Hepatocyte (in vitro differentiated cells): Measurements from ENCODE around the gene PRSS36. TPM values are rescaled to one million over a fixed set of nuclear protein-coding genes. Genes with fewer than 3 reads are reported as not detected.

ENCODE experiments used
- DNase-seq: peaks from one replicate; pipeline ENCODE4 v3.0.0-alpha.2; 2016; ENCODE audit warnings: low spot score
- H2AFZ ChIP-seq: fragments of 200-600 bp; sonication (generic); 2 replicates; pipeline ENCODE4 v1.6.0; 2016; ENCODE audit warnings: antibody characterized with exemption, mild to moderate bottlenecking
- H3K27ac ChIP-seq: fragments of 200-600 bp; sonication (generic); 2 replicates; pipeline ENCODE4 v1.5.1; 2016; ENCODE audit warnings: mild to moderate bottlenecking
- H3K27me3 ChIP-seq: fragments of 200-600 bp; sonication (generic); 2 replicates; pipeline ENCODE4 v1.6.1; 2016
- H3K36me3 ChIP-seq: fragments of 200-600 bp; sonication (generic); replicated peaks from 2 replicates; pipeline ENCODE4 v1.5.1; 2016; ENCODE audit warnings: low read depth; ENCODE audit not compliant: insufficient read depth
- H3K4me1 ChIP-seq: fragments of 200-600 bp; sonication (generic); 2 replicates; pipeline ENCODE4 v1.5.1; 2016; ENCODE audit warnings: mild to moderate bottlenecking, moderate library complexity; ENCODE audit not compliant: insufficient read depth
- H3K4me2 ChIP-seq: fragments of 200-600 bp; sonication (generic); 2 replicates; pipeline ENCODE4 v1.6.0; 2016
- H3K4me3 ChIP-seq: fragments of 200-600 bp; sonication (generic); 2 replicates; pipeline ENCODE4 v1.5.1; 2016; ENCODE audit warnings: mild to moderate bottlenecking
- H3K79me2 ChIP-seq: fragments of 200-600 bp; sonication (generic); 2 replicates; pipeline ENCODE4 v1.6.0; 2017; ENCODE audit warnings: mild to moderate bottlenecking
- H3K9me2 ChIP-seq: fragments of 200-600 bp; sonication (generic); replicated peaks from 2 replicates; pipeline ENCODE4 v1.6.0; 2017; ENCODE audit warnings: mild to moderate bottlenecking; ENCODE audit not compliant: insufficient read depth
- H3K9me3 ChIP-seq: fragments of 200-600 bp; sonication (generic); 2 replicates; pipeline ENCODE4 v1.5.1; 2016; ENCODE audit warnings: low read depth, mild to moderate bottlenecking
- H4K20me1 ChIP-seq: fragments of 200-600 bp; sonication (generic); 2 replicates; pipeline ENCODE4 v1.6.0; 2016; ENCODE audit warnings: mild to moderate bottlenecking; ENCODE audit not compliant: insufficient read depth, poor library complexity, severe bottlenecking
- CTCF ChIP-seq: fragments of 200-600 bp; sonication (generic); IDR thresholded peaks from 2 replicates; pipeline ENCODE4 v1.5.1; 2016; ENCODE audit warnings: antibody characterized with exemption, mild to moderate bottlenecking; ENCODE audit not compliant: poor library complexity
- EZH2 ChIP-seq: fragments of 200-600 bp; sonication (generic); IDR thresholded peaks from 2 replicates; pipeline ENCODE4 v1.6.1; 2016; ENCODE audit warnings: antibody characterized with exemption, mild to moderate bottlenecking, borderline replicate concordance
- EZH2phosphoT487 ChIP-seq: fragments of 200-600 bp; sonication (generic); IDR thresholded peaks from one replicate; pipeline ENCODE4 v1.6.1; 2018; ENCODE audit warnings: antibody characterized with exemption, mild to moderate bottlenecking, low read depth, moderate library complexity; ENCODE audit not compliant: unreplicated experiment, severe bottlenecking
- WGBS: methylation state at CpG from one replicate; pipeline ENCODE4 v1.1.6; 2016; ENCODE audit warnings: low lambda C conversion rate; ENCODE audit errors: missing lambda C conversion rate; 5-methylcytosine and 5-hydroxymethylcytosine counted together
- polyA plus RNA-seq: library from polyadenylated mRNA; unstranded; fragments of >200 nt; fragmentation: Nextera tagmentation; extraction: Ambion mirVana; gene quantifications from 2 replicates; pipeline ENCODE4 v1.2.1, GENCODE V29; 2016
- total RNA-seq: library from RNA; depleted of rRNA; stranded (reverse); fragments of >200 nt; gene quantifications from 2 replicates; pipeline ENCODE4 v1.2.3, GENCODE V29; 2014

The PRSS36 gene
- total and polyA plus RNA-seq, 2 experiments from 2014 or later = 0.63 to 1.4 TPM

GRCh38 chr16:31136287-31136662, 13.6 kb downstream of the PRSS36 start:
- H3K36me3 ChIP-seq = no peaks in the 10 kb centered on the region
- H3K27ac ChIP-seq = peak overlapping the region; percentile 98
- 88% methylated on average over 6 of the region's 6 CpGs for WGBS
- no peak overlapping the region for H2AFZ ChIP-seq
- no peak for DNase-seq
- TF ChIP-seq EZH2phosphoT487 (no peak), CTCF (no peak), EZH2 (no peak)
- no peaks in the 10 kb centered on the region for H3K9me2 ChIP-seq
- H3K4me3 ChIP-seq = no peak overlapping the region
- peaks cover 28% of the 10 kb centered on the region for H3K79me2 ChIP-seq
- H3K27me3 ChIP-seq = no peaks in the 10 kb centered on the region
- H3K4me1 ChIP-seq = peaks cover 44% of the 10 kb centered on the region
- H4K20me1 ChIP-seq = peaks cover 4% of the 10 kb centered on the region
- H3K4me2 ChIP-seq = peak overlapping the region; percentile 76
- no peaks in the 10 kb centered on the region for H3K9me3 ChIP-seq

GRCh38 chr16:31135535-31136286, 14.2 kb downstream of the PRSS36 start, which contains the start of gene PRSS8:
Gene PRSS8, minus strand, starts transcription at chr16:31135727. Its CDS starts 229 bp downstream, at chr16:31135498.
- peak within 1 kb of the TSS; percentile 76 for H3K4me2 ChIP-seq
- H3K4me1 ChIP-seq = peaks cover 45% of the 10 kb centered on the region
- H3K4me3 ChIP-seq = peak within 1 kb of the TSS; percentile 83
- H3K79me2 ChIP-seq = peaks cover 28% of the 10 kb centered on the region
- TF ChIP-seq CTCF (no peak), EZH2 (no peak), EZH2phosphoT487 (no peak)
- no peaks in the 10 kb centered on the region for H3K9me2 ChIP-seq
- no peaks in the 10 kb centered on the region for H3K9me3 ChIP-seq
- 22% methylated on average over 18 of the region's 22 CpGs for WGBS
- H3K27ac ChIP-seq = peak within 1 kb of the TSS; percentile 98
- H3K27me3 ChIP-seq = no peaks in the 10 kb centered on the region
- DNase-seq = peak; percentile 90
- no peak within 1 kb of the TSS for H2AFZ ChIP-seq
- no peaks in the 10 kb centered on the region for H3K36me3 ChIP-seq
- H4K20me1 ChIP-seq = peaks cover 4% of the 10 kb centered on the region

- Histone ChIP-seq H3K27me3 (no peaks in the 10 kb centered on the region), H3K79me2 (peaks cover 28% of the 10 kb centered on the region), H3K9me2 (no peaks in the 10 kb centered on the region), H3K4me2 (peak overlapping the region; percentile 76), H2AFZ (no peak overlapping the region), H4K20me1 (peaks cover 4% of the 10 kb centered on the region), H3K4me1 (peaks cover 53% of the 10 kb centered on the region), H3K9me3 (no peaks in the 10 kb centered on the region), H3K4me3 (peak overlapping the region; percentile 83), H3K36me3 (no peaks in the 10 kb centered on the region), H3K27ac (peak overlapping the region; percentile 98)
- TF ChIP-seq EZH2phosphoT487 (no peak), CTCF (no peak), EZH2 (no peak)
- WGBS = 10% methylated on average over 17 of the region's 18 CpGs
- peak; percentile 80 for DNase-seq
Observed at GRCh38 chr16:31134625-31135534, 15.0 kb downstream of the PRSS36 start.
